Psoas muscle (tissue), 8 donors: Measurements from ENCODE around the gene IFRD2. TPM values are rescaled to one million over a fixed set of nuclear protein-coding genes. Genes with fewer than 3 reads are reported as not detected.

Experiments
- ATAC-seq, 4 donors: fragments of 200-7000 bp; cut with Tn5 transposase; one replicate each; pipeline ENCODE4 v1.9.1; 2020; ENCODE audit warnings: moderate library complexity in 3 of 4, mild to moderate bottlenecking in 2 of 4
- DNase-seq, 2 donors: peaks; one replicate each; pipeline ENCODE4 v3.0.0-alpha.2; 2020
- H3K27ac ChIP-seq: fragments of 200-600 bp; one replicate; pipeline ENCODE4 v1.8.0; 2022
- H3K27me3 ChIP-seq, 3 donors: fragments of 200-600 bp in 1 of 3; one replicate each; pipeline versions ENCODE4 v1.6.1 to v1.8.0; 2013 to 2022; ENCODE audit warnings: low read length in 2 of 3, mild to moderate bottlenecking in 2 of 3, moderate library complexity in 1 of 3; ENCODE audit not compliant: insufficient read depth in 3 of 3
- H3K36me3 ChIP-seq, 2 donors: fragments of 200-600 bp in 1 of 2; one replicate each; pipeline versions ENCODE4 v1.6.1 to v1.8.0; 2013 to 2022; ENCODE audit warnings: low read depth in 1 of 2, mild to moderate bottlenecking in 1 of 2, moderate library complexity in 1 of 2; ENCODE audit not compliant: insufficient read depth in 1 of 2
- H3K4me1 ChIP-seq: fragments of 200-600 bp; one replicate; pipeline ENCODE4 v1.8.0; 2022
- H3K4me3 ChIP-seq: fragments of 200-600 bp; one replicate; pipeline ENCODE4 v1.8.0; 2022; ENCODE audit warnings: mild to moderate bottlenecking
- H3K9me3 ChIP-seq: fragments of 200-600 bp; one replicate; pipeline ENCODE4 v1.8.0; 2022
- WGBS, 3 donors: extraction: QIAGEN DNeasy Blood & Tissue Kit; methylation state at CpG; one replicate each; pipeline versions ENCODE4 v1.1.6 to v1.1.7; 2013; 5-methylcytosine and 5-hydroxymethylcytosine counted together
- intact Hi-C, 2 donors: fragments of 100-400 bp; cut with DNase I; formaldehyde crosslinking; loops; one replicate each; pipeline versions ENCODE4 v1.11.0 to v1.14.2; 2022
- polyA plus RNA-seq, 3 donors: library from polyadenylated mRNA; stranded (reverse); fragments of 200-250 nt; gene quantifications; one replicate each; pipeline ENCODE4 v1.2.3, GENCODE V29; 2013
- total RNA-seq, 4 donors: library from RNA; stranded (reverse); fragmentation: NEBNext Ultra II Directional in 2 of 4; extraction: Animal tissue kit (Norgen Biotek cat#: 25700) in 2 of 4; gene quantifications; one replicate each; pipeline versions ENCODE4 v1.2.1 to v1.2.4, GENCODE V29; 2021 to 2023
- TF ChIP-seq, protein P1 (sequence below): fragments of 200-600 bp; IDR thresholded peaks from one replicate; pipeline ENCODE4 v1.8.0; 2022; ENCODE audit warnings: antibody characterized with exemption
- donor health status: healthy with polysubstance abuse.
- donor health status: DM: no; HTN: no; CAD: no; lungs with moderate emphysema.
- donor health status: Bipolar disorder and iron deficiency.
- donor health status: healthy.
- donor health status: DM: yes; HTN: yes; CAD: no.
- donor health status: DM: no; HTN: no; CAD: no.
- donor health status: DM: no; HTN: no; CAD: no.
- donor health status: DM: yes; HTN: yes; CAD: no.

IFRD2 gene
- total and polyA plus RNA-seq, 7 donors, result 77.2 to 175 (median 130) TPM

DNA sequence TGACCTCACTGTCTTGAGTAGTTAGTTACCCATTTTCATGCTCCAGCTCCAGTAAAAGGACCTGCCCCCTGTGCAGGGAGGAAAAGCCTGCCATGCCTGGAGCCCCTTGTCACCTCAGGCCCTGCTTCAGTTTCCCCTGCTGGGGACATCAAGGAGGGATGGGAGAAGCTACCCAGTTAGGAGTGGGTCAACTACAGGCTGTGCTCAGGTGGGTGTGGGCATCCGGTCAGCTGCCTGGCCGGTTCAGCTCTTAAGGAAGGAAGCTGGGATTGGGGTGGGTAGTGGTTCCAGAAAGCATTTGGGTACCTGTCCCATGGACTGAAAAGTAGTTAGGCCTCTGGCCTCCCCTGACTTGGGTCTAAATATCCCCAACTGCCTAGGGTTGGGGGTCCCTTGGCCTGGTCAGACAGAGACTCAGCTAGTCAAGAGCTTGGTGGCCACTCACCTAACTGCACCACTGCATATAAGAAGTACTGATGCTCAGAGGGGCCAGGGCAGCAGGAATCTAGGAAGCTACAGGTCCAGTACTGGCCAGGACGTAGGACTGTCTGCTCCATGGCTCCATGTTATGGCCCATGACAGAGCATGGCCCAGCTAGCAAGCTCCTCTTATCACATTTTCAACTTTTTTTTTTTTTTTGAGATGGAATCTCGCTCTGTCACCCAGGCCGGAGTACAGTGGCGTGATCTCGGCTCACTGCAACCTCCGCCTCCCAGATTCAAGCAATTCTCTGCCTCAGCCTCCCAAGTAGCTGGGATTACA is 12.8 kb downstream of the IFRD2 start:
- peaks cover 18% of the 10 kb centered on the region for H3K4me1 ChIP-seq
- intact Hi-C loops, result no loop called here
- TF ChIP-seq, protein P1, sequence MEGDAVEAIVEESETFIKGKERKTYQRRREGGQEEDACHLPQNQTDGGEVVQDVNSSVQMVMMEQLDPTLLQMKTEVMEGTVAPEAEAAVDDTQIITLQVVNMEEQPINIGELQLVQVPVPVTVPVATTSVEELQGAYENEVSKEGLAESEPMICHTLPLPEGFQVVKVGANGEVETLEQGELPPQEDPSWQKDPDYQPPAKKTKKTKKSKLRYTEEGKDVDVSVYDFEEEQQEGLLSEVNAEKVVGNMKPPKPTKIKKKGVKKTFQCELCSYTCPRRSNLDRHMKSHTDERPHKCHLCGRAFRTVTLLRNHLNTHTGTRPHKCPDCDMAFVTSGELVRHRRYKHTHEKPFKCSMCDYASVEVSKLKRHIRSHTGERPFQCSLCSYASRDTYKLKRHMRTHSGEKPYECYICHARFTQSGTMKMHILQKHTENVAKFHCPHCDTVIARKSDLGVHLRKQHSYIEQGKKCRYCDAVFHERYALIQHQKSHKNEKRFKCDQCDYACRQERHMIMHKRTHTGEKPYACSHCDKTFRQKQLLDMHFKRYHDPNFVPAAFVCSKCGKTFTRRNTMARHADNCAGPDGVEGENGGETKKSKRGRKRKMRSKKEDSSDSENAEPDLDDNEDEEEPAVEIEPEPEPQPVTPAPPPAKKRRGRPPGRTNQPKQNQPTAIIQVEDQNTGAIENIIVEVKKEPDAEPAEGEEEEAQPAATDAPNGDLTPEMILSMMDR, result no peak
- ATAC-seq (peak; percentile 16 to 42 (median 40)), DNase-seq (no peak)
- peaks cover 0 to 1% (median 0%) of the 10 kb centered on the region in 3 donors for H3K27me3 ChIP-seq
- H3K27ac ChIP-seq, result peak overlapping the region; percentile 79
- H3K36me3 ChIP-seq, result no peaks in the 10 kb centered on the region
- WGBS, 3 donors, result 74 to 85% (median 75%) methylated on average over 8 of the region's 8 CpGs
- no peaks in the 10 kb centered on the region for H3K9me3 ChIP-seq
- H3K4me3 ChIP-seq, result peak overlapping the region; percentile 60

DNA sequence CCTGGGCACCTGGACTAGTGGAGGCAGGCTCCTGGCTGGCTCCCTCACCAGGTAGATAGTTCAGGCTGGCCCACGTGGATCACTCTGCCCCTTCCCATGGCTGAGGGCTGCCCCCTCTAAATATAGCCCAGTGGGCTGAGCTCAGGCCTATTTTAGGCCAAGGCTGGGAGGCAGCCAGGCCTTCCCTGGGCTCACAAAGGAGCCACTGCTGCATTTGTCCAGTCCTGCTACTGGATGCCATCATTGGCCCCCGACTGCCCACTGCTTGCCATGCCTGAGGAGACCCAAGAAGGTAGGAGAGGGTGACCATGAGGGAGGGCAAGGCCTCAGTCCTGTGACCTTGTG is 13.4 kb downstream of the IFRD2 start, which contains the start of gene LSMEM2:
Gene LSMEM2 (plus strand): TSS at position 208 of the 345 bp plus-strand sequence. CDS start 27 bp downstream, at position 235.
- WGBS, 3 donors, result 17 to 39% (median 21%) methylated on average over 2 of the region's 2 CpGs
- ATAC-seq (peak; percentile 89 to 94 (median 92)), DNase-seq (peak; percentile 65 to 87)
- Histone ChIP-seq H3K27ac (peak within 1 kb of the TSS; percentile 79), H3K27me3 (peaks cover 0 to 1% (median 0%) of the 10 kb centered on the region in 3 donors), H3K4me3 (peak within 1 kb of the TSS; percentile 60), H3K36me3 (no peaks in the 10 kb centered on the region), H3K4me1 (peaks cover 18% of the 10 kb centered on the region), H3K9me3 (no peaks in the 10 kb centered on the region)
- intact Hi-C loops, result no loop called here
- TF ChIP-seq, protein P1, result no peak

DNA sequence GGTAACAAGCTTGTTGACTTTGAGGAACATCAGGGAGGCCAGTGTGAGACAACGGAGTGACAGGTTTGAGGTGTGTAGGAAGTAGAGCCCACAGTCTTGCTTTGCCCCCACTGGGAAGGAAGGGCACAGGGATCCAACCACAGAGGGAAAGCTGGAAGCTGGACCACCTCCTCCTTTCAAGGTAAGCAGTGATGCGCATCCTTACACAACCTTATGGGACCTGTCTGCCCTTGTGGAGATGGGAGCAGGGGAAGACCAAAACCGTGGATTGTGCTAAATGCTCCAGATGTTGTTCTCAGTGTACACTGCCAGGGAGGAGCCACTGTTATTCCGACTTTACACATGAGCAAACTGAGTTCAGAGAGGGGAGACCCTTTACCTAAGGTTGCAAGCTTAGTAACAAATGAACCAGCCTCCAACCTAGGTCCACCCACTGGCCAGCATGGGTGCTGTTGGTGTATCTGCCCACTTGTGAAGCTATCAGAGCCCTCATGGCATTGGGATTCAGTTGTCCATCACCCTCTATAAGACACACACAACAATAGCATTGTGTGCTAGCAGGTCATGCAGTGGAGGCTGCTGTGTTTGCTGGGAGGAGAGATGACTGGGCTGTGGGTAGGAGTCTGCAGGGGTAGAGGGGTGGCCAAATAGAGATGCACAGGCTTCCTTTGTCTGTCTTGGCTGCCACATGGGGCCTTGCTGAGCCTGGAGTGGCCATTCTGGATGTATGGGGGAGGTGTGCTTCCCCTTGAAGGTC is 13.9 kb downstream of the IFRD2 start:
- Histone ChIP-seq H3K27me3 (peaks cover 0 to 1% (median 0%) of the 10 kb centered on the region in 3 donors), H3K9me3 (no peaks in the 10 kb centered on the region), H3K27ac (peak overlapping the region; percentile 79), H3K4me1 (peaks cover 20% of the 10 kb centered on the region), H3K4me3 (peak overlapping the region; percentile 60), H3K36me3 (no peaks in the 10 kb centered on the region)
- TF ChIP-seq, protein P1, result no peak
- peak in 3 of 4 donors; percentile 17 to 37 (median 25) for ATAC-seq
- intact Hi-C loops, result no loop called here
- DNase-seq, result no peak
- 73 to 78% (median 75%) methylated on average over 4 of the region's 4 CpGs for WGBS, 3 donors

DNA sequence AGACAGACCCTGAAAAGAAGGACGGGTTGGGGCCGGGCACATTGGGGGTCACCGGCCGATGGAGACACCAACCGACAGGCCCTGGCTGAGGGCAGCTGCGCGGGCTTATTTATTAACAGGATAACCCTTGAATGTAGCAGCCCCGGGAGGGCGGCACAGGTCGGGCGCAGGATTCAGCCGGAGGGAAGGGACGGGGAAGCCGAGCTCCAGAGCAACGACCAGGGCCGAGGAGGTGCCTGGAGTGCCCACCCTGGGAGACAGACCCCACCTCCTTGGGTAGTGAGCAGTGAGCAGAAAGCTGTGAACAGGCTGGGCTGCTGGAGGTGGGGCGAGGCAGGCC is 15.5 kb downstream of the IFRD2 start:
- H3K4me1 ChIP-seq, result peaks cover 24% of the 10 kb centered on the region
- TF ChIP-seq, protein P1, result no peak
- intact Hi-C loops, result no loop called here

More for the DNA sequence above, 15.5 kb downstream of the IFRD2 start:
- Histone ChIP-seq H3K27ac (no peak overlapping the region), H3K27me3 (peaks cover 0 to 1% (median 0%) of the 10 kb centered on the region in 3 donors), H3K4me3 (no peak overlapping the region), H3K9me3 (no peaks in the 10 kb centered on the region), H3K36me3 (no peaks in the 10 kb centered on the region)
- DNase-seq, result no peak
- 85 to 87% (median 87%) methylated on average over 15 to 17 of the region's 17 CpGs for WGBS, 3 donors
- ATAC-seq, result no peak
